ENCODE results near the gene SSTR5.
"Not testable (repeated sequence)": the region's sequence is repeated elsewhere in the genome, so short reads cannot be mapped to it uniquely, and the experiment has no call there.

The SSTR5 gene

DNA sequence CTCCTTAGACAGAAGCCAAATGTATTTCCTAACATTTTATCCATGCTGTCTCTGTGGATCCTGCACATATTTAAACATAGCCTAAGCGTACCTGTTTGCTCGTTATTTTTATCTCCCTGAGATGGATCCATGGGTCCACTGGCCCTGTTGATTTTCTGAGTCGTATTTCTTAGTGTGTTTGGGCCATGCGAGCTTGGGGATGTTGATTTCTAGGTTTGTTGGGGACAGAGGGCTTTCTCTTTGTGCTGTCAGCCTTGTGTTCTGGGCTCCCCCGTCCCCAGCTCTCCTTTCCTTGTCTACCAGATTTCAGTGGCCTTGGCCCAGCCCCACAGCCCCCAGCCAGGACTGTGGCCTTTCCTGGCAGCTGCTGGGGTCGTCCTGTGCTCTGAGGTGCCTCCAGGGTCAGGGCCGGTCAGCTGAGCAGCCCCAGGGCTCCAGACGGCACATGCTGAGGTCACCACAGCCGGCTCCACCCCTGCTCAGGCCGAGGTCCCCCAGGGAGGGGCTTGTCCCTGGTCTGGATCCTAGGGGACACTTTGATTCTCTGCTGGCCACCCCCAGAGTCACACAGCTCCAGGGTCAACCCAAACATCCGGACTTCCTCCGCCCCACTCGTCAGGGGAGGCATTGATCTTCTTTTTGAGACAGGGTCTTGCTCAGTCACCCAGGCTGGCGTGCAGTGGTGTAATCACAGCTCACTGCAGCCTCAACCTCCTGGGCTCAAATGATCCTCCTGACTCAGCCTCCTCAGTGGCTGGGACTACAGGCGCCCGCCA, 4.4 kb downstream of the SSTR5 start:
- DNase-seq: no peak

GRCh38 chr16:1077877-1078578, 5.5 kb downstream of the SSTR5 start:
- no peak for DNase-seq

DNA sequence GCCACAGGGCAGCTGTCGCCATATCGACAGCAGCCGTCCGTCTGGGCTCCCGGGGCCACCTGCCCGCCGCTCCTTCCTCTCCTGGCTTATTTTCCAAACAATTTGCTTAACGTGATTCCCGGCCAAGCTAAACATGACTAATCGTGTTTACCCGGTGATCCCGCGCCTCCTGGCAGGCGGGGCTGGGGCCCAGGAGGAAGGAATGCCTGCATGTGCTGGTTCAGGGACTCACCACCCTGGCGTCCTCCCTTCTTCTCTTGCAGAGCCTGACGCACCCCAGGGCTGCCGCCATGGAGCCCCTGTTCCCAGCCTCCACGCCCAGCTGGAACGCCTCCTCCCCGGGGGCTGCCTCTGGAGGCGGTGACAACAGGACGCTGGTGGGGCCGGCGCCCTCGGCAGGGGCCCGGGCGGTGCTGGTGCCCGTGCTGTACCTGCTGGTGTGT, 6.1 kb downstream of the SSTR5 start:
- DNase-seq: no peak

DNA sequence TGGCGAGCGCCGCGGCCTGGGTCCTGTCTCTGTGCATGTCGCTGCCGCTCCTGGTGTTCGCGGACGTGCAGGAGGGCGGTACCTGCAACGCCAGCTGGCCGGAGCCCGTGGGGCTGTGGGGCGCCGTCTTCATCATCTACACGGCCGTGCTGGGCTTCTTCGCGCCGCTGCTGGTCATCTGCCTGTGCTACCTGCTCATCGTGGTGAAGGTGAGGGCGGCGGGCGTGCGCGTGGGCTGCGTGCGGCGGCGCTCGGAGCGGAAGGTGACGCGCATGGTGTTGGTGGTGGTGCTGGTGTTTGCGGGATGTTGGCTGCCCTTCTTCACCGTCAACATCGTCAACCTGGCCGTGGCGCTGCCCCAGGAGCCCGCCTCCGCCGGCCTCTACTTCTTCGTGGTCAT, 6.8 kb downstream of the SSTR5 start:
- DNase-seq: no peak

DNA sequence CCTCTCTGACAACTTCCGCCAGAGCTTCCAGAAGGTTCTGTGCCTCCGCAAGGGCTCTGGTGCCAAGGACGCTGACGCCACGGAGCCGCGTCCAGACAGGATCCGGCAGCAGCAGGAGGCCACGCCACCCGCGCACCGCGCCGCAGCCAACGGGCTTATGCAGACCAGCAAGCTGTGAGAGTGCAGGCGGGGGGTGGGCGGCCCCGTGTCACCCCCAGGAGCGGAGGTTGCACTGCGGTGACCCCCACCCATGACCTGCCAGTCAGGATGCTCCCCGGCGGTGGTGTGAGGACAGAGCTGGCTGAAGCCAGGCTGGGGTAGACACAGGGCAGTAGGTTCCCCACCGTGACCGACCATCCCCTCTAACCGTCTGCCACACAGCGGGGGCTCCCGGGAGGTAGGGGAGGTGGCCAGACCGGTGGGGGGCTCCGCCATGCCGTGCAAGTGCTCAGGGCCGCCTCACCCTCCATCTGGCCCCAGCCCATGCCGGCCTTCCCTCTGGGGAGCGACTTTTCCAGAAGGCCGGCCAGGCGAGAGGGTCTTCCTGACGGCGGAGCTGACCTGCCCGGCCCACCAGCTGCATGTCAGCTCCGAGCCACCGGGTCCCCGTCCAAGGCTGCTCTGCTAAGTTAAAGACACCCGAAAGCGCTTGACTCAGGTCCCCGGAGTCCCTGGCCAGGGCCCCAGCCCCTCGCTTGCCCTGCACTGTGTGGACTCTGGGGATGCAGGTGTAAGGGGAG, 7.4 kb downstream of the SSTR5 start:
- DNase-seq: no peak

GRCh38 chr16:1080801-1081733, 8.5 kb downstream of the SSTR5 start:
- DNase-seq: no peak

DNA sequence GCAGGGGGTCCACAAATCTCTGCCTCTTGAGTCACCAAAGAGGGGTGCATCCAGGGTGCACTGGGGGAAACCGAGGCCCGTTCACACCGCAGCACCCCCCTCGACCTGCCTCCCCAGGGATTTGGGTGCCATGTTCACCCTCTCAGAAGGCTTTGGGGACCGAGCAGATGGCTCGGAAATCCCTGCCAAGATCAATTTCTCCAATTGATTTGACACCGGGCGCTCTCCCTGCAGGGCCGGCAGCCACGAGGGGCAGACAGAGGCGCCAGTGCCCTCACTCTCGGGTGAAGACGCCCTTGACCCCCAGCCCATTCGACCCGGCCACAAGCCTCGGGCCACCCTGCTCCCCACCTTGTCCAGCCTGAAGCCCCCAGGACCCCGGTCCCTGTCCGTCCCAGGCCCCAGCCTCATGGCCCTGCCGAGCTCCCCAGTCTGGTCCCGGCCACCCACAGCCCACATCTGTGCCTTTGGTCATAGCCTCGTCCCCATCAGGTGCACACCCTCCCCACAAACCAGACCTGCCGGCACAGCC, 9.3 kb downstream of the SSTR5 start:
- DNase-seq: no peak

DNA sequence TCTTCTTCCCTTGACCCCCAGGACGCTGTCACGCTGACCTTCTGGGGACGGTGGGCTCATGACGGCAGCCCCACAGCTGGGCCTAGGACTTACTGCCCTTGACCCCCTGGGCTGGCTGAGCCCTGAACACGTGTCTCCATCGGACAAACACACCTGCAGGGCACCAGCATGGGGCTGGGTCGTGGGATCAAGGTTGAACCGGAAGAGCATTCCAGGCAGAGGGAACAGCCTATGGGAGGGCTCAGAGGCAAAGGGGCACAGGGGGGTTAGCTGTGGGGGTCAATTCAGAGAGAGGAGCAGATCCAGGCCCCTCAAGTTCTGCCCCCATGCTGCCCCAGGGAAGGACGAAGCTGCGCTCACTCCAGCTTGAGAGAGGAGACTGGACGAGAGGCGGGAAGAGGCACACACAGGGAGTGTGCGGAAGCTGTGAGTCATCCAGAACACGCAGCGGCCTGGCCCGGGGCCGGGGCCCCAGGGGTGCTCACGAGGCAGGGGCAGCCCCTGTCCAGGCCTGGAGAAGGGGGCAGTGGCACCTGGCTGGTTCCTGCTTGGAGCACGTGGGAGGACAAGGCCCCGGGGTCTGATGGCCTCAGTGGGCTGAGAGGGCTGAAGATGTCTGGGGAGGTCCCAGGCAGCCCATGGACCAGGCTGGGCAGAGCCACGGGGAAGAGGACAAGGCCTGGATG, 9.9 kb downstream of the SSTR5 start:
- no peak for DNase-seq

DNA sequence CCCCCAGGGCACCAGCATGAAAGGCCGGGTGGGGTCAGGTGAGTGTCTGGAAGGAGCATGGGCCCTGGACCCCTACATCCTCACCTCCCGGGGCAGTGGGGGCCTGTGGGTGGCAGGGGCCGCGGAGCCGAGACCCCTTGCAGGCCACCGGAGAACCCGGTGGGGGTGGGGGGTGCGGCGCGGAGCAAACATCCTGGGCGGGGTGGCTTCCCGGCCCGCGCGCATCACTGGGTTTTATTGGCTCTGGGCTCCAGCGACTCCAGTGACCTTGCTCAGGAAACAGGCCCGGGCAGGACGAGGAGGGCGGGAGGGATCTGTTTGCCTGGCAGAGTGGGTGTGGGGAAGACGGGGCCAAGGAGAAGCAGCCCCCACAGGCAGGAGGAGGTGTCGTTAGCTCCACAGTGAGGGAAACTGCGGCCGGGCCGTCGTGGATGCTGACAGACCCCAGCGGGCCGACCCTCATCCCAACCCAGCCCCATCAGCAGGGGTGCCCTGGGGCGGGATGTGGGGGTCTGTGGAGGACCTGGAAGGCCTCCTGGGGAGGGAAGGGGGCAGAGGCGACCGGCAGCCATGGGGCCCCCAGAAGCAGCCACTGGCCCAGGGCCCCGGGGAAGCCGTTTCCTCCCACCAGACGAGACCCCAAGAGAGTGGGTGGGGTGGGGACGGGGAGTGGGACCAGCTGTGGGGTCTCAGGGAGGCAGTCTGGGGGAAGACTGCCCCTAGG, 10.6 kb downstream of the SSTR5 start:
- DNase-seq: no peak

GRCh38 chr16:1084971-1085370, 12.4 kb downstream of the SSTR5 start:
- no peak for DNase-seq

DNA sequence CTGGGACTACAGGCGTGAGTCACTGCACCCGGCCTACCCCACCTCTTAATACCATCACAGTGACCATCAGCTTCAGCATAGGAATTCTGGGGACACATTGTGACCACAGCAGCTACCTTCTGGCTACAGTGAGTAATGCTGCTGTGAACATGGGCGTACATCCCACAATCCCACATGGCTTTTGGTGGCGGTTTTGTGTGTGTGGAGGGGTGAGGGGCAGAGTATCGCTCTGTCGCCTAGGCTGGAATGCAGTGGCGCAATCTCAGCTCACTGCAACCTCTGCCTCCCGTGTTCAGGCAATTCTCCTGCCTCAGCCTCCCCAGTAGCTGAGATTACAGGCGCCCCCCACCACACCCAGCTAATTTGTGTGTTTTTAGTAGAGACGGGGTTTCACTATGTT, 13.9 kb downstream of the SSTR5 start:
- not testable (repeated sequence) for DNase-seq

- no peak for DNase-seq
Observed at GRCh38 chr16:1088295-1089170, 16.0 kb downstream of the SSTR5 start.

DNA sequence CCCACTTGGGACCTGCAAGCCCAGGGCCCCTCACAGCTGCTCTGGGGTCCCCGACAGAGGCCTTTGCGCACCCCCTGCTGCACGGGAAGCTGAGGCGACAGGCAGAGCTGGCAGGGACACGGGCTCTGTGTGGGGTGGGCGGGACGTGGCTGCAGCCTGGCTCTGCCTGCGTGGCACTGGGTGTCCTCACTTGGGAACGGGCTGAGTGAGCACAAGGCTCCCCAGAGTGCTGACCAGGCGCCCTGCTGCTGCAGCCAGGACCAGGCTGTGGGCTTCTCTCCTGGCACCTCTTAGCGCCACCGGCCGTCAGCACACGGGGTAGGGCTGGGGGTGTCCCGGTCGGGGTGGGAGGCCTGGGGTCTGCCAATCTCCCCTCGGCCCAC, 16.9 kb downstream of the SSTR5 start:
- no peak for DNase-seq

- no peak for DNase-seq
Observed at GRCh38 chr16:1089822-1090619, 17.5 kb downstream of the SSTR5 start.

DNA sequence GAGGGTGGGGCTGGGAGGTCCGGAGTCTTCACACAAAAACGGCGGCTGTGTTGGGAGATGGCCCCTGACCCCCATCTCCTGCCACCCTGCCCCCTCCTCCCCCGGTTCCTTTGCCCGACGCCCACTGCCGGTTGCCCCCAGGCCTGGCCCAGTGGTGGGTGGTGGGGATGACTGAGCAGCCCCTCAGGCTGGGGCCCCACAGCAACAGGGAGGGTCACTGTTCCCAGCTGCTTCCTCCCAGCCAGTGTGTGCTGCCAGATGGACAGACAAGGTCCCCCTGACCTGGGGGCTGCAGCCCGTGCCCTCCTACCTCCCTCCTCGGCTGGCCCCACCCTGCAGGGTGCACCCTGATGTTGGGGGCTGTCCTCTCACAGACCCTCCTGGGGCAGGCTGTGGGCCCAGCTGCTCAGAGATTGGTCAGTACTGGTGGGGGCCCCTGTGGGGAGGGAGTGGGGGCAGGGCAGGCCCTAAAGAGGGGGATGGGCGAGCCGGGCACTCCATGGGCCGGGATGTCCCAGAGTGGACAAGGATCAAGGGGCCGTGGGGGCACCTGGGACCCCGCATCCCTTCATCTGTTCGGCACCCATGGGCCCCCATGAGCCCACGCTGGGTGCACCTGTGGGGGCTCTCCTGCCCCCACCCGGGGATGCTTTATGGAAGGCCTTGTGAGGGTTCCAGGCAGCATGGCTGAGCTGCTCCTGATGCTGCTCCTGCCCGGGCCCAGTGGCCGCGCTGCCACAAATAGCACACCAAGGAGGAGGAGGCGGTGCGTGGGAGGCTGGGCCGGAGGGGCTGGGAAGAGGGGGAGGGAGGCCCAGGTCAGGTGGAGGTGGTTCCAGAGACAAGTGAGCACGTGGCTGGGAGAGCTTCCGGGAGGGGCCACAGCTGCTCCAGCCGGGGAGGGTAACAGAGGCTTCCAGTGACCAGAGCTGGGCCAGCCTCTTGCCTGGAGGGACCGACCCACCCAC, 18.4 kb downstream of the SSTR5 start:
- DNase-seq: no peak

- DNase-seq: no peak
Observed at GRCh38 chr16:1091992-1092552, 19.5 kb downstream of the SSTR5 start.

DNA sequence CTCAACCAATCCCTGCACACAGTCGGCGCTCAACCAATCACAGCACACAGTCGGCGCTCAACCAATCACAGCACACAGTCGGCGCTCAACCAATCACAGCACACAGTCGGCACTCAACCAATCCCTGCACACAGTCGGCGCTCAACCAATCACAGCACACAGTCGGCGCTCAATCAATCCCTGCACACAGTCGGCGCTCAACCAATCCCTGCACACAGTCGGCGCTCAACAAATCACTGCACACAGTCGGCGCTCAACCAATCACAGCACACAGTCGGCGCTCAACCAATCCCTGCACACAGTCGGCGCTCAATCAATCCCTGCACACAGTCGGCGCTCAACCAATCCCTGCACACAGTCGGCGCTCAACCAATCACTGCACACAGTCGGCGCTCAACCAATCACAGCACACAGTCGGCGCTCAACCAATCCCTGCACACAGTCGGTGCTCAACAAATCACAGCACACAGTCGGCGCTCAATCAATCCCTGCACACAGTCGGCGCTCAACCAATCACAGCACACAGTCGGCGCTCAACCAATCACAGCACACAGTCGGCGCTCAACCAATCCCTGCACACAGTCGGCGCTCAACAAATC, 20.2 kb downstream of the SSTR5 start:
- DNase-seq: not testable (repeated sequence)
